ENCODE measurements around the gene NIN.
A peak's percentile ranks its signal among the peaks of the same experiment; 100 is the strongest.

Gene NIN

GRCh38 chr14:50830932-50831725 lies at the start of gene NIN:
TSS of gene NIN (minus strand) at chr14:50831162. CDS start at chr14:50822056, 9,106 bp downstream.
- DNase-seq, result peak; percentile 78

GRCh38 chr14:50875359-50876070 lies 44.6 kb upstream of the NIN start:
- DNase-seq, result no peak

- no peak for DNase-seq
Observed at GRCh38 chr14:50874757-50875156, 43.8 kb upstream of the NIN start.

- DNase-seq, result no peak
Observed at GRCh38 chr14:50871914-50872732, 41.2 kb upstream of the NIN start, which contains the start of gene ABHD12B. TSS of gene ABHD12B (plus strand) at chr14:50872053. CDS start at chr14:50872175, 122 bp downstream.

GRCh38 chr14:50871228-50871627 lies 40.3 kb upstream of the NIN start:
- DNase-seq, result no peak

GRCh38 chr14:50865391-50866076 lies 34.6 kb upstream of the NIN start:
- no peak for DNase-seq

GRCh38 chr14:50864946-50865345 lies 34.0 kb upstream of the NIN start:
- DNase-seq, result no peak

- no peak for DNase-seq
Observed at GRCh38 chr14:50864237-50864636, 33.3 kb upstream of the NIN start.

GRCh38 chr14:50862036-50862570 lies 31.1 kb upstream of the NIN start:
- DNase-seq, result no peak

GRCh38 chr14:50860478-50861086 lies 29.6 kb upstream of the NIN start:
- DNase-seq, result peak; percentile 91

- DNase-seq, result no peak
Observed at GRCh38 chr14:50859296-50859624, 28.3 kb upstream of the NIN start.

GRCh38 chr14:50856660-50857059 lies 25.7 kb upstream of the NIN start:
- DNase-seq, result no peak

- DNase-seq, result no peak
Observed at GRCh38 chr14:50855558-50855957, 24.6 kb upstream of the NIN start.

- no peak for DNase-seq
Observed at GRCh38 chr14:50854521-50854920, 23.6 kb upstream of the NIN start.

GRCh38 chr14:50853891-50854290 lies 22.9 kb upstream of the NIN start:
- no peak for DNase-seq

GRCh38 chr14:50846226-50846880 lies 15.4 kb upstream of the NIN start:
- DNase-seq, result no peak

- DNase-seq, result no peak
Observed at GRCh38 chr14:50845166-50845565, 14.2 kb upstream of the NIN start.

- no peak for DNase-seq
Observed at GRCh38 chr14:50844391-50844790, 13.4 kb upstream of the NIN start.

- no peak for DNase-seq
Observed at GRCh38 chr14:50839691-50840090, 8.7 kb upstream of the NIN start.

- DNase-seq, result no peak
Observed at GRCh38 chr14:50839048-50839447, 8.1 kb upstream of the NIN start.

GRCh38 chr14:50837850-50838470 lies 7.0 kb upstream of the NIN start:
- DNase-seq, result no peak
